SK-N-SH treated with all-trans-retinoic acid at 6 μM for 48 hours (cell line): Measurements from ENCODE around the gene HTT-AS.

Source experiments
- ATAC-seq: fragments of 200-7000 bp; cut with Tn5 transposase; 3 replicates; pipeline ENCODE4 v1.9.1; 2020; ENCODE audit warnings: mild to moderate bottlenecking, moderate library complexity
- ARNTL ChIP-seq: fragments of 450-650 bp; formaldehyde crosslinking; IDR thresholded peaks from 2 replicates; pipeline ENCODE4 v1.5.0; 2020; ENCODE audit warnings: low read depth, mild to moderate bottlenecking, moderate library complexity, borderline replicate concordance
- CSDC2 ChIP-seq: fragments of 250-450 bp; sonication (Bioruptor Pico); IDR thresholded peaks from 2 replicates; pipeline ENCODE4 v1.5.0; 2020; ENCODE audit warnings: mild to moderate bottlenecking, moderate library complexity
- ESRRG ChIP-seq: fragments of 250-450 bp; sonication (Bioruptor Pico); IDR thresholded peaks from 2 replicates; pipeline ENCODE4 v1.6.1; 2021; ENCODE audit warnings: mild to moderate bottlenecking
- GLIS3 ChIP-seq: fragments of 250-450 bp; sonication (Bioruptor Pico); IDR thresholded peaks from 2 replicates; pipeline ENCODE4 v1.5.0; 2020; ENCODE audit warnings: mild to moderate bottlenecking, moderate library complexity
- ISL1 ChIP-seq: fragments of 250-450 bp; sonication (Bioruptor Pico); IDR thresholded peaks from 2 replicates; pipeline ENCODE4 v2.1.2; 2022; ENCODE audit warnings: mild to moderate bottlenecking, moderate library complexity
- OSR1 ChIP-seq: fragments of 250-450 bp; sonication (Bioruptor Pico); IDR thresholded peaks from 2 replicates; pipeline ENCODE4 v1.8.0; 2022; ENCODE audit warnings: moderate library complexity, mild to moderate bottlenecking, inconsistent platforms
- PPARA ChIP-seq: fragments of 250-450 bp; sonication (Bioruptor Pico); IDR thresholded peaks from 2 replicates; pipeline ENCODE4 v1.5.0; 2020; ENCODE audit warnings: mild to moderate bottlenecking, borderline replicate concordance
- RARB ChIP-seq: fragments of 250-450 bp; sonication (Bioruptor Pico); IDR thresholded peaks from 2 replicates; pipeline ENCODE4 v1.8.0; 2021; ENCODE audit warnings: mild to moderate bottlenecking, moderate library complexity
- SNAI2 ChIP-seq: fragments of 250-450 bp; sonication (Bioruptor Pico); IDR thresholded peaks from 2 replicates; pipeline ENCODE4 v1.5.0; 2020; ENCODE audit warnings: mild to moderate bottlenecking, moderate library complexity
- TCF4 ChIP-seq: fragments of 250-450 bp; sonication (Bioruptor Pico); IDR thresholded peaks from 2 replicates; pipeline ENCODE4 v1.8.0; 2021; ENCODE audit warnings: mild to moderate bottlenecking, moderate library complexity, borderline replicate concordance
- TOX ChIP-seq: fragments of 250-450 bp; sonication (Bioruptor Pico); IDR thresholded peaks from 2 replicates; pipeline ENCODE4 v1.8.0; 2021; ENCODE audit warnings: mild to moderate bottlenecking, moderate library complexity, borderline replicate concordance
- ZC3H10 ChIP-seq: fragments of 250-450 bp; sonication (Bioruptor Pico); IDR thresholded peaks from 2 replicates; pipeline ENCODE4 v1.5.1; 2021; ENCODE audit warnings: mild to moderate bottlenecking, moderate library complexity
- ZFP3 ChIP-seq: fragments of 250-450 bp; sonication (Bioruptor Pico); IDR thresholded peaks from 2 replicates; pipeline ENCODE4 v1.5.0; 2020; ENCODE audit warnings: mild to moderate bottlenecking, moderate library complexity
- ZFP30 ChIP-seq: fragments of 450-650 bp; formaldehyde crosslinking; IDR thresholded peaks from 2 replicates; pipeline ENCODE4 v1.5.0; 2022; ENCODE audit warnings: mild to moderate bottlenecking, moderate library complexity
- ZNF565 ChIP-seq: fragments of 450-650 bp; formaldehyde crosslinking; conservative IDR thresholded peaks from 2 replicates; pipeline ENCODE4 v1.5.0; 2020; ENCODE audit warnings: low read depth, mild to moderate bottlenecking, moderate library complexity
- ZNF70 ChIP-seq: fragments of 450-650 bp; formaldehyde crosslinking; IDR thresholded peaks from 2 replicates; pipeline ENCODE4 v1.5.0; 2020; ENCODE audit warnings: mild to moderate bottlenecking, moderate library complexity
- ZNF8 ChIP-seq: fragments of 450-650 bp; formaldehyde crosslinking; IDR thresholded peaks from 2 replicates; pipeline ENCODE4 v1.5.0; 2020; ENCODE audit warnings: mild to moderate bottlenecking, moderate library complexity
- TF ChIP-seq, protein P1 (sequence below): fragments of 250-450 bp; sonication (Bioruptor Pico); IDR thresholded peaks from 2 replicates; pipeline ENCODE4 v1.8.0; 2021; ENCODE audit warnings: low read depth, mild to moderate bottlenecking, moderate library complexity, borderline replicate concordance
- TF ChIP-seq, protein P2 (sequence below): fragments of 250-450 bp; sonication (Bioruptor Pico); IDR thresholded peaks from 2 replicates; pipeline ENCODE4 v1.8.0; 2020; ENCODE audit warnings: mild to moderate bottlenecking, moderate library complexity, borderline replicate concordance
- TF ChIP-seq, protein P3 (sequence below): fragments of 250-450 bp; sonication (Bioruptor Pico); IDR thresholded peaks from 2 replicates; pipeline ENCODE4 v1.5.1; 2020; ENCODE audit warnings: low read depth, mild to moderate bottlenecking, moderate library complexity
- TF ChIP-seq, protein P4 (sequence below): fragments of 250-450 bp; sonication (Bioruptor Pico); IDR thresholded peaks from 2 replicates; pipeline ENCODE4 v1.5.0; 2020; ENCODE audit warnings: mild to moderate bottlenecking, moderate library complexity

HTT-AS gene

DNA sequence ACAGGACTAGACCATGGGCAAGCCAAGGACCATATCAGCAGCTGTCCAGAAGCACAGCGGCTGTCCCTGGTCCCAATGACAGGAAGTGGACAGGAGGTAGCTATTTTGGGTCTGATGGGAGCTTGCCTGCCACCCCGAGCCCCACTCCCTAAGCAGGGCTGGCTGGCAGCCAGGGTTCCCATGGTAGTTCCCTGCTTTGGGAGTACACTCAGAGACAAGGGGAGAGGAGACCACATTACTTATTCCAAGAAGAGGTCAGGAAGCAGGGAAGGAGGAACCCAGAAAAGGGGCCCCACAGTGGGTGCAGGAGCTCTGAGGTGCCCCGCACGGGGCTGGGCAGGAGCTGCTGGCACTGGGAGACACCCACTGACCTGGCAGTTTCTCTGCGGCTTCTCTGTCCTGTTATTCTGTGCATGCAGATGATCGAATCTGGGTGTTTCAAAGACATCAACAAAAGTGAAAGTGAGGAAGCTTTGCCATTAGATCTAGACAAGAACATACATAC is 36.3 kb downstream of the HTT-AS start:
- no peak for TF ChIP-seq CSDC2 (CRISPR knock-in tag)
- no peak for TF ChIP-seq PPARA (CRISPR knock-in tag)
- TF ChIP-seq, protein P1, sequence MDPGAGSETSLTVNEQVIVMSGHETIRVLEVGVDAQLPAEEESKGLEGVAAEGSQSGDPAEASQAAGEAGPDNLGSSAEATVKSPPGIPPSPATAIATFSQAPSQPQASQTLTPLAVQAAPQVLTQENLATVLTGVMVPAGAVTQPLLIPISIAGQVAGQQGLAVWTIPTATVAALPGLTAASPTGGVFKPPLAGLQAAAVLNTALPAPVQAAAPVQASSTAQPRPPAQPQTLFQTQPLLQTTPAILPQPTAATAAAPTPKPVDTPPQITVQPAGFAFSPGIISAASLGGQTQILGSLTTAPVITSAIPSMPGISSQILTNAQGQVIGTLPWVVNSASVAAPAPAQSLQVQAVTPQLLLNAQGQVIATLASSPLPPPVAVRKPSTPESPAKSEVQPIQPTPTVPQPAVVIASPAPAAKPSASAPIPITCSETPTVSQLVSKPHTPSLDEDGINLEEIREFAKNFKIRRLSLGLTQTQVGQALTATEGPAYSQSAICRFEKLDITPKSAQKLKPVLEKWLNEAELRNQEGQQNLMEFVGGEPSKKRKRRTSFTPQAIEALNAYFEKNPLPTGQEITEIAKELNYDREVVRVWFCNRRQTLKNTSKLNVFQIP (CRISPR knock-in tag): no peak
- TF ChIP-seq ZNF565 (CRISPR knock-in tag): no peak
- no peak for TF ChIP-seq SNAI2 (CRISPR knock-in tag)
- no peak for TF ChIP-seq ZFP30
- no peak for TF ChIP-seq ZNF70 (CRISPR knock-in tag)
- TF ChIP-seq ZNF8 (CRISPR knock-in tag): no peak
- TF ChIP-seq, protein P2, sequence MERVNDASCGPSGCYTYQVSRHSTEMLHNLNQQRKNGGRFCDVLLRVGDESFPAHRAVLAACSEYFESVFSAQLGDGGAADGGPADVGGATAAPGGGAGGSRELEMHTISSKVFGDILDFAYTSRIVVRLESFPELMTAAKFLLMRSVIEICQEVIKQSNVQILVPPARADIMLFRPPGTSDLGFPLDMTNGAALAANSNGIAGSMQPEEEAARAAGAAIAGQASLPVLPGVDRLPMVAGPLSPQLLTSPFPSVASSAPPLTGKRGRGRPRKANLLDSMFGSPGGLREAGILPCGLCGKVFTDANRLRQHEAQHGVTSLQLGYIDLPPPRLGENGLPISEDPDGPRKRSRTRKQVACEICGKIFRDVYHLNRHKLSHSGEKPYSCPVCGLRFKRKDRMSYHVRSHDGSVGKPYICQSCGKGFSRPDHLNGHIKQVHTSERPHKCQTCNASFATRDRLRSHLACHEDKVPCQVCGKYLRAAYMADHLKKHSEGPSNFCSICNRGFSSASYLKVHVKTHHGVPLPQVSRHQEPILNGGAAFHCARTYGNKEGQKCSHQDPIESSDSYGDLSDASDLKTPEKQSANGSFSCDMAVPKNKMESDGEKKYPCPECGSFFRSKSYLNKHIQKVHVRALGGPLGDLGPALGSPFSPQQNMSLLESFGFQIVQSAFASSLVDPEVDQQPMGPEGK (CRISPR knock-in tag): no peak
- no peak; the same call in 2 of the 3 replicates for ATAC-seq

DNA sequence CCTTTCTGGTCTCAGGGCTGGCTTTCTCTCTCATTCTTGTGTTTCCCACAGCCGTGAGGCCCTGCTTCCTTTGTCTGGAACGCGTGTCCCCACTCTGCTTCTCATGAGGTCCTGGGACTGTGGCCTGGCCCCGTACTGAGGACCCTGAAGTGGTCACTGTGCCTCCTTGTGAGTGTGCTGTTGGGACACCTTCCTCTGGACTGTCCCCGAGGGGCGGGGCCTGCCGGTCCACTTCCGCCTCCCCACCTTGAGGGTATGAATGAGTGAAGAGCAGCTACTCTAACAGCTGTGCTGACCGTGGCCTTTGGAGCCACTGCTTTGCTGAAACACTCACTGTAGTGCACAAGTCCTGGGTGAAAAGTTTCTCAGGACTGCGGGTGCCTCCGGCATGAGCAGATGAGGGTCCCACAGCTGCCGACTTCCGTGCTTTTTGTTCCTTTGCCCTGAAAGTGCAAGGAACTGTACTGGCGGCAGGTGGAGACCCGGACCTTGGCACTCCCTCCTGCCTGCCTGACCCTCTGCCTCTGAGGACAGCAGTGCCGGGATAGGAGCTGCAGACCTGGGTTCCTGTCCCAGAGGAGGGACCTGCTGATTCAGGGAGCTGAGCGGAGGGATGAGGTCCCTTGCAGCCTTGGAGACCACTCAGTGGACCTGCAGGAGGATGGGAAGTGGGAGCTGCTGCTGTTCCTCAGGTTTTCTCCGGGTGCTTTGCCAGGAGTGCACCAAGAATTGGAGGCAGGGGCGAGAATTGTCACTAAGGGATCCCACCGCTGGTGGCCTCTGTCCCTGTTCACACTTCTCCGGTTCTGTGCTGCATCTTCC is 38.0 kb downstream of the HTT-AS start:
- ATAC-seq: no peak
- TF ChIP-seq SNAI2 (CRISPR knock-in tag): no peak
- no peak for TF ChIP-seq CSDC2 (CRISPR knock-in tag)
- no peak for TF ChIP-seq ESRRG (CRISPR knock-in tag)
- no peak for TF ChIP-seq ZFP3 (CRISPR knock-in tag)
- no peak for TF ChIP-seq TOX
- TF ChIP-seq, protein P1 (CRISPR knock-in tag): no peak
- TF ChIP-seq, protein P2 (CRISPR knock-in tag): no peak
- no peak for TF ChIP-seq ARNTL (CRISPR knock-in tag)
- TF ChIP-seq RARB (CRISPR knock-in tag): no peak
- TF ChIP-seq, protein P3, sequence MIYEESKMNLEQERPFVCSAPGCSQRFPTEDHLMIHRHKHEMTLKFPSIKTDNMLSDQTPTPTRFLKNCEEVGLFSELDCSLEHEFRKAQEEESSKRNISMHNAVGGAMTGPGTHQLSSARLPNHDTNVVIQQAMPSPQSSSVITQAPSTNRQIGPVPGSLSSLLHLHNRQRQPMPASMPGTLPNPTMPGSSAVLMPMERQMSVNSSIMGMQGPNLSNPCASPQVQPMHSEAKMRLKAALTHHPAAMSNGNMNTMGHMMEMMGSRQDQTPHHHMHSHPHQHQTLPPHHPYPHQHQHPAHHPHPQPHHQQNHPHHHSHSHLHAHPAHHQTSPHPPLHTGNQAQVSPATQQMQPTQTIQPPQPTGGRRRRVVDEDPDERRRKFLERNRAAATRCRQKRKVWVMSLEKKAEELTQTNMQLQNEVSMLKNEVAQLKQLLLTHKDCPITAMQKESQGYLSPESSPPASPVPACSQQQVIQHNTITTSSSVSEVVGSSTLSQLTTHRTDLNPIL: no peak
- TF ChIP-seq ZFP30: no peak
- TF ChIP-seq ISL1 (CRISPR knock-in tag): no peak
- TF ChIP-seq PPARA (CRISPR knock-in tag): no peak
- TF ChIP-seq OSR1: no peak
- no peak for TF ChIP-seq GLIS3
- no peak for TF ChIP-seq ZNF565 (CRISPR knock-in tag)
- TF ChIP-seq, protein P4, sequence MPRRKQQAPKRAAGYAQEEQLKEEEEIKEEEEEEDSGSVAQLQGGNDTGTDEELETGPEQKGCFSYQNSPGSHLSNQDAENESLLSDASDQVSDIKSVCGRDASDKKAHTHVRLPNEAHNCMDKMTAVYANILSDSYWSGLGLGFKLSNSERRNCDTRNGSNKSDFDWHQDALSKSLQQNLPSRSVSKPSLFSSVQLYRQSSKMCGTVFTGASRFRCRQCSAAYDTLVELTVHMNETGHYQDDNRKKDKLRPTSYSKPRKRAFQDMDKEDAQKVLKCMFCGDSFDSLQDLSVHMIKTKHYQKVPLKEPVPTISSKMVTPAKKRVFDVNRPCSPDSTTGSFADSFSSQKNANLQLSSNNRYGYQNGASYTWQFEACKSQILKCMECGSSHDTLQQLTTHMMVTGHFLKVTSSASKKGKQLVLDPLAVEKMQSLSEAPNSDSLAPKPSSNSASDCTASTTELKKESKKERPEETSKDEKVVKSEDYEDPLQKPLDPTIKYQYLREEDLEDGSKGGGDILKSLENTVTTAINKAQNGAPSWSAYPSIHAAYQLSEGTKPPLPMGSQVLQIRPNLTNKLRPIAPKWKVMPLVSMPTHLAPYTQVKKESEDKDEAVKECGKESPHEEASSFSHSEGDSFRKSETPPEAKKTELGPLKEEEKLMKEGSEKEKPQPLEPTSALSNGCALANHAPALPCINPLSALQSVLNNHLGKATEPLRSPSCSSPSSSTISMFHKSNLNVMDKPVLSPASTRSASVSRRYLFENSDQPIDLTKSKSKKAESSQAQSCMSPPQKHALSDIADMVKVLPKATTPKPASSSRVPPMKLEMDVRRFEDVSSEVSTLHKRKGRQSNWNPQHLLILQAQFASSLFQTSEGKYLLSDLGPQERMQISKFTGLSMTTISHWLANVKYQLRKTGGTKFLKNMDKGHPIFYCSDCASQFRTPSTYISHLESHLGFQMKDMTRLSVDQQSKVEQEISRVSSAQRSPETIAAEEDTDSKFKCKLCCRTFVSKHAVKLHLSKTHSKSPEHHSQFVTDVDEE (CRISPR knock-in tag): no peak
- no peak for TF ChIP-seq TCF4
- no peak for TF ChIP-seq ZNF8 (CRISPR knock-in tag)
- TF ChIP-seq ZC3H10: no peak
- TF ChIP-seq, all 23 proteins: peak for 0
